COR-L47 (cell line): ENCODE measurements around the gene SCN1A.
"Not testable (repeated sequence)": the region's sequence is repeated elsewhere in the genome, so short reads cannot be mapped to it uniquely, and the experiment has no call there.

ENCODE experiments used
- DNase-seq: peaks from one replicate; lab custom pipeline; 2025; lab: John Stamatoyannopoulos, UW

SCN1A gene

GRCh38 chr2:166135152-166135848 lies 7.5 kb upstream of the SCN1A start:
- no peak for DNase-seq

GRCh38 chr2:166134252-166135151 lies 6.7 kb upstream of the SCN1A start:
- no peak for DNase-seq

- no peak for DNase-seq
Measured at GRCh38 chr2:166133653-166134052, 5.8 kb upstream of the SCN1A start.

GRCh38 chr2:166128156-166128505 lies 311 bp upstream of the SCN1A start:
- DNase-seq: no peak

GRCh38 chr2:166126007-166126639 lies 1.7 kb downstream of the SCN1A start:
- DNase-seq: peak; percentile 12

- peak; percentile 54 for DNase-seq
Measured at GRCh38 chr2:166125557-166125956, 2.3 kb downstream of the SCN1A start.

GRCh38 chr2:166118180-166118579 lies 9.6 kb downstream of the SCN1A start:
- no peak for DNase-seq

- DNase-seq: no peak
Measured at GRCh38 chr2:166117491-166117890, 10.3 kb downstream of the SCN1A start.

GRCh38 chr2:166115589-166115988 lies 12.2 kb downstream of the SCN1A start:
- DNase-seq: no peak

GRCh38 chr2:166112193-166112605 lies 15.6 kb downstream of the SCN1A start:
- no peak for DNase-seq

- no peak for DNase-seq
Measured at GRCh38 chr2:166106431-166107015, 21.3 kb downstream of the SCN1A start.

GRCh38 chr2:166104773-166105172 lies 23.0 kb downstream of the SCN1A start:
- DNase-seq: no peak

GRCh38 chr2:166104084-166104483 lies 23.7 kb downstream of the SCN1A start:
- no peak for DNase-seq

GRCh38 chr2:166103277-166103676 lies 24.5 kb downstream of the SCN1A start:
- DNase-seq: not testable (repeated sequence)

- DNase-seq: no peak
Measured at GRCh38 chr2:166094325-166094724, 33.5 kb downstream of the SCN1A start.

- DNase-seq: no peak
Measured at GRCh38 chr2:166092889-166093288, 34.9 kb downstream of the SCN1A start.

GRCh38 chr2:166091439-166091838 lies 36.4 kb downstream of the SCN1A start:
- no peak for DNase-seq

- DNase-seq: no peak
Measured at GRCh38 chr2:166090908-166091307, 36.9 kb downstream of the SCN1A start.

- DNase-seq: no peak
Measured at GRCh38 chr2:166090346-166090745, 37.5 kb downstream of the SCN1A start.

GRCh38 chr2:166088634-166089033 lies 39.2 kb downstream of the SCN1A start:
- no peak for DNase-seq

- DNase-seq: no peak
Measured at GRCh38 chr2:166084301-166084700, 43.5 kb downstream of the SCN1A start.

- no peak for DNase-seq
Measured at GRCh38 chr2:166082736-166083135, 45.1 kb downstream of the SCN1A start.
